WTC11 (cell line): Measurements from ENCODE around the gene ILK. TPM values are rescaled to one million over a fixed set of nuclear protein-coding genes. Genes with fewer than 3 reads are reported as not detected.

Experiments used
- ATAC-seq: fragments of 200-7000 bp; cut with Tn5 transposase; 2 replicates; pipeline ENCODE4 v1.10.0; 2021; ENCODE audit warnings: mild to moderate bottlenecking, moderate library complexity
- CTCF ChIA-PET: fragments of 300-600 bp; sonication (Branson Sonifier 250); formaldehyde crosslinking; loops from one replicate; lab custom pipeline; 2021; ENCODE audit warnings: antibody characterized with exemption; lab: Charles Lee
- POLR2A ChIA-PET: fragments of 350-600 bp; sonication (Branson Sonifier 250); formaldehyde crosslinking; loops from one replicate; lab custom pipeline; 2021; ENCODE audit warnings: antibody characterized with exemption; lab: Charles Lee
- DNase-seq: peaks from one replicate; pipeline ENCODE4 v3.0.0; 2021; ENCODE audit warnings: low spot score
- H3K27ac Mint-ChIP-seq: 2 replicates; pipeline ENCODE4 v1.8.0; 2021; ENCODE audit warnings: mixed read lengths
- H3K27me3 Mint-ChIP-seq: 2 replicates; pipeline ENCODE4 v1.8.0; 2021; ENCODE audit warnings: low read depth, mild to moderate bottlenecking, moderate library complexity, mixed read lengths
- H3K36me3 Mint-ChIP-seq: 2 replicates; pipeline ENCODE4 v1.8.0; 2021; ENCODE audit warnings: mixed read lengths
- H3K4me1 Mint-ChIP-seq: 2 replicates; pipeline ENCODE4 v1.8.0; 2022; ENCODE audit warnings: mixed read lengths
- H3K4me3 Mint-ChIP-seq: 2 replicates; pipeline ENCODE4 v1.8.0; 2021; ENCODE audit warnings: mild to moderate bottlenecking, moderate library complexity, mixed read lengths
- H3K9me3 Mint-ChIP-seq: 2 replicates; pipeline ENCODE4 v1.8.0; 2021; ENCODE audit warnings: mixed read lengths
- AR ChIP-seq: fragments of 250-450 bp; sonication (Bioruptor Pico); IDR thresholded peaks from 2 replicates; pipeline ENCODE4 v1.9.0; 2021; ENCODE audit warnings: mild to moderate bottlenecking
- ATF3 ChIP-seq: sonication (generic); formaldehyde crosslinking; conservative IDR thresholded peaks from 2 replicates; pipeline ENCODE4 v1.8.1; 2022; ENCODE audit warnings: mild to moderate bottlenecking, missing genetic modification reagents
- CREB1 ChIP-seq: sonication (generic); formaldehyde crosslinking; IDR thresholded peaks from 2 replicates; pipeline ENCODE4 v1.8.0; 2023; ENCODE audit warnings: mild to moderate bottlenecking, missing genetic modification reagents
- FOXP1 ChIP-seq: sonication (generic); formaldehyde crosslinking; IDR thresholded peaks from 2 replicates; pipeline ENCODE4 v1.8.0; 2022; ENCODE audit warnings: missing genetic modification reagents, mild to moderate bottlenecking, moderate library complexity, borderline replicate concordance
- MXD4 ChIP-seq: fragments of 250-450 bp; sonication (Bioruptor Pico); IDR thresholded peaks from 2 replicates; pipeline ENCODE4 v1.8.0; 2021; ENCODE audit warnings: mild to moderate bottlenecking, moderate library complexity, borderline replicate concordance
- NFATC4 ChIP-seq: fragments of 250-450 bp; sonication (Bioruptor Pico); IDR thresholded peaks from 2 replicates; pipeline ENCODE4 v1.9.0; 2021; ENCODE audit warnings: mild to moderate bottlenecking
- NR1H2 ChIP-seq: sonication (generic); formaldehyde crosslinking; IDR thresholded peaks from 2 replicates; pipeline ENCODE4 v1.9.0; 2021; ENCODE audit warnings: mild to moderate bottlenecking, moderate library complexity, missing genetic modification reagents
- SP1 ChIP-seq: sonication (generic); formaldehyde crosslinking; conservative IDR thresholded peaks from 2 replicates; pipeline ENCODE4 v1.8.1; 2022; ENCODE audit warnings: missing genetic modification reagents
- STAT6 ChIP-seq: sonication (generic); formaldehyde crosslinking; conservative IDR thresholded peaks from 2 replicates; pipeline ENCODE4 v1.8.1; 2023; ENCODE audit warnings: mild to moderate bottlenecking, low read depth, missing genetic modification reagents, moderate library complexity
- TEAD4 ChIP-seq: sonication (generic); formaldehyde crosslinking; IDR thresholded peaks from 2 replicates; pipeline ENCODE4 v1.8.0; 2022; ENCODE audit warnings: mild to moderate bottlenecking, missing genetic modification reagents
- USF1 ChIP-seq: sonication (generic); formaldehyde crosslinking; IDR thresholded peaks from 2 replicates; pipeline ENCODE4 v1.8.0; 2022; ENCODE audit warnings: mild to moderate bottlenecking, missing genetic modification reagents
- ZNF121 ChIP-seq: sonication (generic); formaldehyde crosslinking; IDR thresholded peaks from 2 replicates; pipeline ENCODE4 v1.8.0; 2023; ENCODE audit warnings: missing genetic modification reagents
- ZNF138 ChIP-seq: sonication (generic); formaldehyde crosslinking; conservative IDR thresholded peaks from 2 replicates; pipeline ENCODE4 v1.8.1; 2022; ENCODE audit warnings: mild to moderate bottlenecking, moderate library complexity, missing genetic modification reagents
- total RNA-seq: library from RNA; stranded (reverse); gene quantifications from 3 replicates; pipeline ENCODE4 v1.2.3, GENCODE V29; 2021
- TF ChIP-seq, protein P1 (sequence below): fragments of 250-450 bp; sonication (Bioruptor Pico); IDR thresholded peaks from 2 replicates; pipeline ENCODE4 v1.9.0; 2021; ENCODE audit warnings: mild to moderate bottlenecking, borderline replicate concordance

The ILK gene
- total RNA-seq, 1 experiment from 2014 or later = 97.7 TPM

GRCh38 chr11:6557063-6557462, 46.5 kb upstream of the ILK start:
- H3K4me3 Mint-ChIP-seq = no peak overlapping the region
- TF ChIP-seq, protein P1, sequence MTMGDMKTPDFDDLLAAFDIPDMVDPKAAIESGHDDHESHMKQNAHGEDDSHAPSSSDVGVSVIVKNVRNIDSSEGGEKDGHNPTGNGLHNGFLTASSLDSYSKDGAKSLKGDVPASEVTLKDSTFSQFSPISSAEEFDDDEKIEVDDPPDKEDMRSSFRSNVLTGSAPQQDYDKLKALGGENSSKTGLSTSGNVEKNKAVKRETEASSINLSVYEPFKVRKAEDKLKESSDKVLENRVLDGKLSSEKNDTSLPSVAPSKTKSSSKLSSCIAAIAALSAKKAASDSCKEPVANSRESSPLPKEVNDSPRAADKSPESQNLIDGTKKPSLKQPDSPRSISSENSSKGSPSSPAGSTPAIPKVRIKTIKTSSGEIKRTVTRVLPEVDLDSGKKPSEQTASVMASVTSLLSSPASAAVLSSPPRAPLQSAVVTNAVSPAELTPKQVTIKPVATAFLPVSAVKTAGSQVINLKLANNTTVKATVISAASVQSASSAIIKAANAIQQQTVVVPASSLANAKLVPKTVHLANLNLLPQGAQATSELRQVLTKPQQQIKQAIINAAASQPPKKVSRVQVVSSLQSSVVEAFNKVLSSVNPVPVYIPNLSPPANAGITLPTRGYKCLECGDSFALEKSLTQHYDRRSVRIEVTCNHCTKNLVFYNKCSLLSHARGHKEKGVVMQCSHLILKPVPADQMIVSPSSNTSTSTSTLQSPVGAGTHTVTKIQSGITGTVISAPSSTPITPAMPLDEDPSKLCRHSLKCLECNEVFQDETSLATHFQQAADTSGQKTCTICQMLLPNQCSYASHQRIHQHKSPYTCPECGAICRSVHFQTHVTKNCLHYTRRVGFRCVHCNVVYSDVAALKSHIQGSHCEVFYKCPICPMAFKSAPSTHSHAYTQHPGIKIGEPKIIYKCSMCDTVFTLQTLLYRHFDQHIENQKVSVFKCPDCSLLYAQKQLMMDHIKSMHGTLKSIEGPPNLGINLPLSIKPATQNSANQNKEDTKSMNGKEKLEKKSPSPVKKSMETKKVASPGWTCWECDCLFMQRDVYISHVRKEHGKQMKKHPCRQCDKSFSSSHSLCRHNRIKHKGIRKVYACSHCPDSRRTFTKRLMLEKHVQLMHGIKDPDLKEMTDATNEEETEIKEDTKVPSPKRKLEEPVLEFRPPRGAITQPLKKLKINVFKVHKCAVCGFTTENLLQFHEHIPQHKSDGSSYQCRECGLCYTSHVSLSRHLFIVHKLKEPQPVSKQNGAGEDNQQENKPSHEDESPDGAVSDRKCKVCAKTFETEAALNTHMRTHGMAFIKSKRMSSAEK (CRISPR knock-in tag) = no peak
- TF ChIP-seq, all 79 proteins: peak for 0
- DNase-seq (no peak), ATAC-seq (no peak)
- Mint-ChIP-seq H3K27ac (no peak overlapping the region), H3K4me1 (no peaks in the 10 kb centered on the region), H3K27me3 (peaks cover 2% of the 10 kb centered on the region; the same call in 1 of the 2 replicates), H3K9me3 (no peaks in the 10 kb centered on the region), H3K36me3 (no peaks in the 10 kb centered on the region)
- POLR2A ChIA-PET = no interaction called here
- CTCF ChIA-PET = no interaction called here

GRCh38 chr11:6557761-6558674, 45.6 kb upstream of the ILK start:
- H3K27me3 Mint-ChIP-seq = peaks cover 2% of the 10 kb centered on the region; the same call in 1 of the 2 replicates
- H3K36me3 Mint-ChIP-seq = no peaks in the 10 kb centered on the region
- POLR2A ChIA-PET = no interaction called here
- no peak overlapping the region for H3K27ac Mint-ChIP-seq
- H3K4me1 Mint-ChIP-seq = no peaks in the 10 kb centered on the region
- H3K4me3 Mint-ChIP-seq = no peak overlapping the region
- TF ChIP-seq AR (CRISPR knock-in tag) (no peak), FOXP1 (CRISPR knock-in tag) (no peak), ZNF138 (no peak), CREB1 (CRISPR knock-in tag) (no peak), SP1 (no peak)
- TF ChIP-seq, protein P1 (CRISPR knock-in tag) = no peak
- ATAC-seq (no peak), DNase-seq (no peak)
- H3K9me3 Mint-ChIP-seq = no peaks in the 10 kb centered on the region
- CTCF ChIA-PET = interaction anchor here (0.8 to 1.3 kb wide), 2 partner anchors 10 to 27 kb away, joined by 3 to 4 read pairs; no protein-coding TSS in a partner anchor

GRCh38 chr11:6559369-6559768, 44.2 kb upstream of the ILK start:
- H3K27me3 Mint-ChIP-seq = peaks cover 2% of the 10 kb centered on the region; the same call in 1 of the 2 replicates
- H3K36me3 Mint-ChIP-seq = no peaks in the 10 kb centered on the region
- no peak overlapping the region for H3K27ac Mint-ChIP-seq
- H3K4me1 Mint-ChIP-seq = no peaks in the 10 kb centered on the region
- H3K4me3 Mint-ChIP-seq = no peak overlapping the region
- ATAC-seq = no peak
- CTCF ChIA-PET = interaction anchor here (0.8 to 1.3 kb wide), 2 partner anchors 9 to 28 kb away, joined by 3 to 4 read pairs; no protein-coding TSS in a partner anchor
- no peaks in the 10 kb centered on the region for H3K9me3 Mint-ChIP-seq
- DNase-seq = no peak
- POLR2A ChIA-PET = no interaction called here
- TF ChIP-seq USF1 (CRISPR knock-in tag) (no peak), NFATC4 (CRISPR knock-in tag) (no peak), MXD4 (CRISPR knock-in tag) (no peak), TEAD4 (no peak), ATF3 (CRISPR knock-in tag) (no peak), STAT6 (CRISPR knock-in tag) (no peak), NR1H2 (CRISPR knock-in tag) (no peak), ZNF121 (CRISPR knock-in tag) (no peak)
